RPMI8226 (cell line): ENCODE measurements around the gene TBCCD1.

Experiments
- DNase-seq: peaks from one replicate; pipeline ENCODE4 v3.0.0-alpha.2; 2015

TBCCD1 gene

GRCh38 chr3:186567072-186567921 lies at the start of gene TBCCD1:
TSS of gene TBCCD1 (minus strand) at chr3:186567339. CDS start at chr3:186564329, 3,010 bp downstream.
- peak; percentile 92 for DNase-seq

GRCh38 chr3:186616299-186616617 lies 49.1 kb upstream of the TBCCD1 start:
- DNase-seq, result no peak

- DNase-seq, result peak; percentile 79
Measured at GRCh38 chr3:186614597-186615483, 47.7 kb upstream of the TBCCD1 start.

- no peak for DNase-seq
Measured at GRCh38 chr3:186614266-186614596, 47.1 kb upstream of the TBCCD1 start.

- DNase-seq, result no peak
Measured at GRCh38 chr3:186613637-186614265, 46.6 kb upstream of the TBCCD1 start.

- DNase-seq, result no peak
Measured at GRCh38 chr3:186612721-186613636, 45.8 kb upstream of the TBCCD1 start, which contains the start of gene AHSG. TSS of gene AHSG (plus strand) at chr3:186613060. CDS start at chr3:186613142, 82 bp downstream.

- DNase-seq, result no peak
Measured at GRCh38 chr3:186612065-186612464, 44.9 kb upstream of the TBCCD1 start.

GRCh38 chr3:186609247-186609868 lies 42.2 kb upstream of the TBCCD1 start:
- DNase-seq, result peak; percentile 29

- DNase-seq, result peak; percentile 34
Measured at GRCh38 chr3:186608624-186609215, 41.6 kb upstream of the TBCCD1 start.

GRCh38 chr3:186605561-186606545 lies 38.7 kb upstream of the TBCCD1 start:
- DNase-seq, result no peak

GRCh38 chr3:186605078-186605477 lies 37.9 kb upstream of the TBCCD1 start:
- no peak for DNase-seq

GRCh38 chr3:186603159-186603558 lies 36.0 kb upstream of the TBCCD1 start:
- no peak for DNase-seq

- no peak for DNase-seq
Measured at GRCh38 chr3:186600896-186601295, 33.8 kb upstream of the TBCCD1 start.

GRCh38 chr3:186599785-186600166 lies 32.6 kb upstream of the TBCCD1 start:
- no peak for DNase-seq

- DNase-seq, result no peak
Measured at GRCh38 chr3:186599142-186599784, 32.1 kb upstream of the TBCCD1 start.

GRCh38 chr3:186598794-186599141 lies 31.6 kb upstream of the TBCCD1 start:
- DNase-seq, result no peak

GRCh38 chr3:186598108-186598784 lies 31.1 kb upstream of the TBCCD1 start:
- no peak for DNase-seq

- DNase-seq, result no peak
Measured at GRCh38 chr3:186596568-186597287, 29.6 kb upstream of the TBCCD1 start.
